Sigmoid colon (tissue), 7 donors: ENCODE data around the gene PAX2. TPM values are rescaled to one million over a fixed set of nuclear protein-coding genes. Genes with fewer than 3 reads are reported as not detected.

Experiments used
- DNase-seq: peaks from one replicate; pipeline ENCODE4 v3.0.0-alpha.2; 2019
- H3K27ac ChIP-seq, 4 donors: fragments of 200-600 bp; sonication (generic); one replicate each; pipeline ENCODE4 v1.5.1; 2016 to 2019; ENCODE audit warnings: mild to moderate bottlenecking in 1 of 4
- H3K27me3 ChIP-seq, 3 donors: fragments of 200-600 bp; sonication (generic); one replicate each; pipeline ENCODE4 v1.5.1; 2019; ENCODE audit warnings: mild to moderate bottlenecking in 1 of 3
- H3K36me3 ChIP-seq, 4 donors: fragments of 200-600 bp; sonication (generic); one replicate each; pipeline ENCODE4 v1.5.1; 2016 to 2019
- H3K4me1 ChIP-seq, 4 donors: fragments of 200-600 bp; sonication (generic); one replicate each; pipeline ENCODE4 v1.5.1; 2017 to 2019
- H3K4me3 ChIP-seq, 4 donors: fragments of 200-600 bp; sonication (generic); one replicate each; pipeline ENCODE4 v1.5.1; 2017 to 2019; ENCODE audit warnings: mild to moderate bottlenecking in 2 of 4, moderate library complexity in 1 of 4
- H3K9me3 ChIP-seq, 4 donors: fragments of 200-600 bp in 3 of 4; sonication (generic) in 3 of 4; one replicate each; pipeline versions ENCODE4 v1.5.1 to v1.6.1; 2013 to 2019
- EP300 ChIP-seq, 4 donors: sonication (generic); formaldehyde crosslinking; IDR thresholded peaks; one replicate each; pipeline ENCODE4 v1.6.1; 2017; ENCODE audit warnings: antibody characterized with exemption in 4 of 4
- POLR2A ChIP-seq, 2 donors: fragments of 450-650 bp; IDR thresholded peaks; one replicate each; pipeline ENCODE4 v1.6.1; 2016; ENCODE audit warnings: antibody characterized with exemption in 2 of 2, mild to moderate bottlenecking in 2 of 2, moderate library complexity in 2 of 2
- POLR2AphosphoS5 ChIP-seq, 4 donors: sonication (generic); formaldehyde crosslinking; IDR thresholded peaks; one replicate each; pipeline ENCODE4 v1.6.1; 2017; ENCODE audit warnings: antibody characterized with exemption in 4 of 4
- WGBS, 2 donors: extraction: QIAGEN DNeasy Blood & Tissue Kit; methylation state at CpG; one replicate each; pipeline ENCODE4 v1.1.7; 2013; 5-methylcytosine and 5-hydroxymethylcytosine counted together
- intact Hi-C: fragments of 100-400 bp; cut with DNase I; formaldehyde crosslinking; loops from one replicate; pipeline ENCODE4 v1.15.1; 2023
- polyA plus RNA-seq, 3 donors: library from polyadenylated mRNA; stranded (reverse); fragments of 200-250 nt; gene quantifications; one replicate each; pipeline ENCODE4 v1.2.3, GENCODE V29; 2013
- total RNA-seq, 4 donors: library from RNA; depleted of rRNA; stranded (reverse); fragments of >200 nt; gene quantifications; one replicate each; pipeline ENCODE4 v1.1.0, GENCODE V29; 2016
- TF ChIP-seq, protein P1 (sequence below), 4 experiments: fragments of 450-650 bp in 3 of 4; fragments of 200-600 bp in 1 of 4; IDR thresholded peaks; one replicate each; pipeline ENCODE4 v1.5.1; 2016 to 2019; ENCODE audit warnings: antibody characterized with exemption in 4 of 4, mild to moderate bottlenecking in 3 of 4, moderate library complexity in 2 of 4
- donor health status: healthy with polysubstance abuse.
- donor health status: Bipolar disorder and iron deficiency.
- donor health status: healthy.

Gene PAX2
- total and polyA plus RNA-seq, 7 donors: not detected

DNA sequence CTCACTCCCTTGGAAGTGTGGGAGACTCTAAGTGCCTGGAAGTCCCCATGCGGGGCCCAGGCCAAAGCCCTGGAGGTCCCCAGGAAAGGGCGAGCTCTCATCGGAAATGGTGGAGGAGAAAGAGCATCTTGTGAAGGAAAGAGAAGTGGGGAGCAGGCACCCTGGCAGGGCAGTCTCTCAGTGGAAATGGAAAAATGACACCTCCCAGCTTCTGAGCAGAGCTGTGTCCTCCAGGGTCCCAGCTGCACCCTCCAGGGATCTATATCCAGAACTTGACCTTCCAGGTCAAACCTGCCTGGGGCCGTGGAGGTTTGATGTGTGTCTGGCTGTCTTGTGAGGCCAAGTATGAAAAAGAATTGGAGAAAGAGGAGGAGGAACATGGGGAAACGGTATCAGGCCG, 29.5 kb downstream of the PAX2 start:
- peak; percentile 46 for DNase-seq
- 66 to 75% methylated on average over 6 of the region's 6 CpGs for WGBS, 2 donors
- Histone ChIP-seq H3K9me3 (no peaks in the 10 kb centered on the region), H3K27ac (no peak overlapping the region), H3K36me3 (no peaks in the 10 kb centered on the region), H3K4me1 (no peaks in the 10 kb centered on the region), H3K4me3 (no peak overlapping the region), H3K27me3 (peaks cover 0 to 31% (median 0%) of the 10 kb centered on the region in 3 donors)
- intact Hi-C loops: no loop called here
- TF ChIP-seq POLR2A (IDR thresholded peaks at IDR 0.05) (no peak), EP300 (IDR thresholded peaks at IDR 0.05) (no peak), POLR2AphosphoS5 (IDR thresholded peaks at IDR 0.05) (no peak)
- TF ChIP-seq, protein P1, sequence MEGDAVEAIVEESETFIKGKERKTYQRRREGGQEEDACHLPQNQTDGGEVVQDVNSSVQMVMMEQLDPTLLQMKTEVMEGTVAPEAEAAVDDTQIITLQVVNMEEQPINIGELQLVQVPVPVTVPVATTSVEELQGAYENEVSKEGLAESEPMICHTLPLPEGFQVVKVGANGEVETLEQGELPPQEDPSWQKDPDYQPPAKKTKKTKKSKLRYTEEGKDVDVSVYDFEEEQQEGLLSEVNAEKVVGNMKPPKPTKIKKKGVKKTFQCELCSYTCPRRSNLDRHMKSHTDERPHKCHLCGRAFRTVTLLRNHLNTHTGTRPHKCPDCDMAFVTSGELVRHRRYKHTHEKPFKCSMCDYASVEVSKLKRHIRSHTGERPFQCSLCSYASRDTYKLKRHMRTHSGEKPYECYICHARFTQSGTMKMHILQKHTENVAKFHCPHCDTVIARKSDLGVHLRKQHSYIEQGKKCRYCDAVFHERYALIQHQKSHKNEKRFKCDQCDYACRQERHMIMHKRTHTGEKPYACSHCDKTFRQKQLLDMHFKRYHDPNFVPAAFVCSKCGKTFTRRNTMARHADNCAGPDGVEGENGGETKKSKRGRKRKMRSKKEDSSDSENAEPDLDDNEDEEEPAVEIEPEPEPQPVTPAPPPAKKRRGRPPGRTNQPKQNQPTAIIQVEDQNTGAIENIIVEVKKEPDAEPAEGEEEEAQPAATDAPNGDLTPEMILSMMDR (IDR thresholded peaks at IDR 0.05): no peak

DNA sequence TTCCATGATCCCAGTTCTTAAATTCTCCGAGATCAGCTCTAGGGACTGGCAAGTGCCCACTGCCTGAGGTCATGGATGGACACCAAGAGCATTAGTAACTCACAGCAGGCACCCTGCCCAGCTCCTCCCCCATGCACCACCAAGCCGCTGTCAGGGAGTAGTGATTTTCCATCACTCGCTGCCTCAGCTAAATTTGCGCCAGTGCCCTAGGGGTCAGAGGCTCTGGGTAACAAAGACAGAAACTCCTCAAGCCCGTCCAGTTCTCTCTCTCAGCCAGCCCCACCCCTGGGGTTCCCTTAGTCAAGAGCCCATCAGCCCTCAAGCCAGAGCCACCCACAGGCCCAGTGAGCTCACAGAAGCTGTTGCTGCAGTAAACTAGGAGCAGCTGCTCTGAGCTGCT, 30.0 kb downstream of the PAX2 start:
- intact Hi-C loops: no loop called here
- WGBS, 2 donors: 69 to 77% methylated on average over 5 of the region's 5 CpGs
- Histone ChIP-seq H3K27me3 (peaks cover 0 to 34% (median 0%) of the 10 kb centered on the region in 3 donors), H3K9me3 (no peaks in the 10 kb centered on the region), H3K4me1 (no peaks in the 10 kb centered on the region), H3K36me3 (no peaks in the 10 kb centered on the region), H3K27ac (no peak overlapping the region), H3K4me3 (no peak overlapping the region)
- TF ChIP-seq POLR2A (IDR thresholded peaks at IDR 0.05) (no peak), EP300 (IDR thresholded peaks at IDR 0.05) (no peak), POLR2AphosphoS5 (IDR thresholded peaks at IDR 0.05) (no peak)
- TF ChIP-seq, protein P1 (IDR thresholded peaks at IDR 0.05): no peak
- DNase-seq: peak; percentile 48

DNA sequence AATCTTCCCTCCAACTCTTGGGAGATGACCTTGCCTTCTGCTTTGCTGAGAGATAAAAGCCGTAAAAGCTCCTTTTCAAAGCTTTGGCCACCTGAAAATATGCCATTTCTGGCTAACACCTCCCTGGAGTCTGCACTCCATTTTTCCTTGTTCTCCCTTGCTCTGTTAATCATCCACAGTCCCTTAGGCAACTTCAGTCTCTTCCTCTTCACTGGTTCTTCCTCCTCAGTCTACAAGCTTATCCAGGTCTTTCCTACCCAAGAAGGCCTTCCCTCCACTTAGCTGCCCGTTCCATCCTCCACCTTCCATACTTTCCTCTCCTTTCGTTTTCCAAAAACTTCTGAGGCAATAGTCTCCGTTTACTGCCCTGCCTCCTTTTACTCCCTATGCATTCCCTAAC, 30.5 kb downstream of the PAX2 start:
- no peaks in the 10 kb centered on the region for H3K9me3 ChIP-seq
- H3K4me3 ChIP-seq: no peak overlapping the region
- peaks cover 0 to 35% (median 0%) of the 10 kb centered on the region in 3 donors for H3K27me3 ChIP-seq
- H3K4me1 ChIP-seq: no peaks in the 10 kb centered on the region
- intact Hi-C loops: no loop called here
- no peak overlapping the region for H3K27ac ChIP-seq
- no peak for TF ChIP-seq POLR2A (IDR thresholded peaks at IDR 0.05)
- TF ChIP-seq EP300 (IDR thresholded peaks at IDR 0.05): no peak
- no peak for TF ChIP-seq POLR2AphosphoS5 (IDR thresholded peaks at IDR 0.05)
- TF ChIP-seq, protein P1 (IDR thresholded peaks at IDR 0.05): no peak
- WGBS, 2 donors: 47 to 69% methylated on average over 4 of the region's 4 CpGs
- no peaks in the 10 kb centered on the region for H3K36me3 ChIP-seq
- no peak for DNase-seq

DNA sequence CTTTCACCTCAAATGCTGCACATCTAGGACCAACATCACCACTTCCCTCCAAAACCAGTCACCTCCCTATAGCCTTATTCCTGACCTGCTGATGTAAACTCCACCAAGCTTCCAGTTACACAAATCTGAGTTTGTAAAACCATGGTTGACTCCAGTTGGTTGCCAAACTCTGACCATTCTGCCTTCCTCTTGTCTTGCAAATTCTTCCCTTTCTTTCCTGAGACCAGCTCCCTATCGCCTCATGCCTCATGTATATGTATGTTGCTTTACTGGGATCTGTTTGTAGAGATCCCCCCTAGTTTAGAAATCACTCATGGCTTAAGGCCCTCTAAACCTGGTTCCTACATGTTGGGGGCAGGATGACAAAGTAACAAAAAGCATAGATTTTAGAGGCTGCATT, 31.3 kb downstream of the PAX2 start:
- Histone ChIP-seq H3K27me3 (peaks cover 0 to 35% (median 0%) of the 10 kb centered on the region in 3 donors), H3K27ac (no peak overlapping the region), H3K36me3 (no peaks in the 10 kb centered on the region), H3K9me3 (no peaks in the 10 kb centered on the region), H3K4me1 (no peaks in the 10 kb centered on the region), H3K4me3 (no peak overlapping the region)
- 43 to 85% methylated on average over 1 of the region's 1 CpG for WGBS, 2 donors
- no peak for DNase-seq
- TF ChIP-seq, protein P1 (IDR thresholded peaks at IDR 0.05): no peak
- TF ChIP-seq EP300 (IDR thresholded peaks at IDR 0.05): no peak
- no peak for TF ChIP-seq POLR2A (IDR thresholded peaks at IDR 0.05)
- TF ChIP-seq POLR2AphosphoS5 (IDR thresholded peaks at IDR 0.05): no peak
- intact Hi-C loops: no loop called here

DNA sequence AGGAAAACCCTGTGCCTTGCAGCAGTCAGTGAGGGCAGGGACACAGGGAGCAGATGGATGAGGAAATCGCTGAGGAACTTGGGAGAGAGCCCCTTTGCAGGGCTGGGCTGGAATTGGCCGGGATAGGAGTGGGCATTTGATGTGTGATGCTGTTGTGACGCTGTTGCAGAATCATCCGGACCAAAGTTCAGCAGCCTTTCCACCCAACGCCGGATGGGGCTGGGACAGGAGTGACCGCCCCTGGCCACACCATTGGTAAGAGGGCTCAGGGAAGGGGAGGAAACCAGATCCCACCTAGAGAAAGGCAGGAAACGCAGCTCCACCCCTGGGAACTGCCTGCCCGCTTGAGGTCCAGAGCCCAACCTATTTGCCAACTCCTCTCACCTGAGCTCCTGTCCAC, 33.9 kb downstream of the PAX2 start:
- DNase-seq: peak; percentile 41
- Histone ChIP-seq H3K36me3 (no peaks in the 10 kb centered on the region), H3K27ac (no peak overlapping the region), H3K9me3 (no peaks in the 10 kb centered on the region), H3K4me1 (no peaks in the 10 kb centered on the region), H3K4me3 (no peak overlapping the region), H3K27me3 (peaks cover 0 to 28% (median 0%) of the 10 kb centered on the region in 3 donors)
- no peak for TF ChIP-seq EP300 (IDR thresholded peaks at IDR 0.05)
- TF ChIP-seq, protein P1 (IDR thresholded peaks at IDR 0.05): no peak
- TF ChIP-seq POLR2A (IDR thresholded peaks at IDR 0.05): no peak
- no peak for TF ChIP-seq POLR2AphosphoS5 (IDR thresholded peaks at IDR 0.05)
- intact Hi-C loops: no loop called here
- 66 to 81% methylated on average over 9 of the region's 9 CpGs for WGBS, 2 donors
